ENCODE results near the gene CCDC92.
"Not testable (repeated sequence)": the region's sequence is repeated elsewhere in the genome, so short reads cannot be mapped to it uniquely, and the experiment has no call there.

The CCDC92 gene

GRCh38 chr12:123934016-123934620 is 38.5 kb downstream of the CCDC92 start:
- DNase-seq, result no peak

GRCh38 chr12:123933214-123933613 is 39.4 kb downstream of the CCDC92 start:
- DNase-seq, result no peak

GRCh38 chr12:123931686-123932321 is 40.8 kb downstream of the CCDC92 start:
- DNase-seq, result no peak

GRCh38 chr12:123929946-123930583 is 42.6 kb downstream of the CCDC92 start:
- no peak for DNase-seq

- DNase-seq, result no peak
Measured at GRCh38 chr12:123928897-123929296, 43.7 kb downstream of the CCDC92 start.

GRCh38 chr12:123928274-123928865 is 44.3 kb downstream of the CCDC92 start:
- peak; percentile 61 for DNase-seq

- no peak for DNase-seq
Measured at GRCh38 chr12:123924539-123924938, 48.1 kb downstream of the CCDC92 start.

- DNase-seq, result no peak
Measured at GRCh38 chr12:123923927-123924326, 48.7 kb downstream of the CCDC92 start.

- DNase-seq, result no peak
Measured at GRCh38 chr12:123923038-123923437, 49.6 kb downstream of the CCDC92 start.

GRCh38 chr12:123919980-123920360 is 52.7 kb downstream of the CCDC92 start:
- DNase-seq, result no peak

- DNase-seq, result no peak
Measured at GRCh38 chr12:123917337-123917850, 55.2 kb downstream of the CCDC92 start.

- DNase-seq, result no peak
Measured at GRCh38 chr12:123916729-123917128, 55.9 kb downstream of the CCDC92 start.

- no peak for DNase-seq
Measured at GRCh38 chr12:123914726-123915333, 57.8 kb downstream of the CCDC92 start.

GRCh38 chr12:123912415-123913380 is 59.9 kb downstream of the CCDC92 start:
- DNase-seq, result peak; percentile 35

- not testable (repeated sequence) for DNase-seq
Measured at GRCh38 chr12:123911672-123912409, 60.8 kb downstream of the CCDC92 start.

- DNase-seq, result peak; percentile 41
Measured at GRCh38 chr12:123910761-123911193, 61.9 kb downstream of the CCDC92 start.

GRCh38 chr12:123910057-123910456 is 62.6 kb downstream of the CCDC92 start:
- no peak for DNase-seq

GRCh38 chr12:123908884-123909725 is 63.5 kb downstream of the CCDC92 start:
- peak; percentile 17 for DNase-seq

- no peak for DNase-seq
Measured at GRCh38 chr12:123907726-123908476, 64.7 kb downstream of the CCDC92 start.

Measured in DMS153 (cell line).